ENCODE data around the gene SLC2A13. TPM values are rescaled to one million over a fixed set of nuclear protein-coding genes. Genes with fewer than 3 reads are reported as not detected.

SLC2A13 gene
- total RNA-seq, 2 donors from 2014 or later = 6.4 to 16.3 TPM

- DNase-seq (peak; percentile 93), ATAC-seq (peak; percentile 33 to 38)
- intact Hi-C loops (cut with DNase I) = loop anchor here (1.0 to 10.0 kb wide), 4 partner anchors 96 to 345 kb away; no protein-coding TSS in a partner anchor
Observed at GRCh38 chr12:40107098-40107802, 1.4 kb upstream of the SLC2A13 start.

GRCh38 chr12:40106655-40107054, 774 bp upstream of the SLC2A13 start:
- intact Hi-C loops (cut with DNase I) = loop anchor here (1.0 to 10.0 kb wide), 4 partner anchors 95 to 344 kb away; no protein-coding TSS in a partner anchor
- no peak for DNase-seq
- ATAC-seq = no peak

- ATAC-seq = peak in 1 of 2 donors; percentile 13
- no peak for DNase-seq
- intact Hi-C loops (cut with DNase I) = loop anchor here (2.0 to 10.0 kb wide), 3 partner anchors 95 to 344 kb away; no protein-coding TSS in a partner anchor
Observed at GRCh38 chr12:40106202-40106533, 287 bp upstream of the SLC2A13 start.

- intact Hi-C loops (cut with DNase I) = loop anchor here (5.0 to 10.0 kb wide), 2 partner anchors 340 to 343 kb away; no protein-coding TSS in a partner anchor
- peak; percentile 56 to 76 for ATAC-seq
- peak; percentile 72 for DNase-seq
Observed at GRCh38 chr12:40105265-40105514, 691 bp downstream of the SLC2A13 start.

GRCh38 chr12:40104461-40105264, 1.2 kb downstream of the SLC2A13 start:
- ATAC-seq (no peak), DNase-seq (no peak)

GRCh38 chr12:40103043-40103442, 2.8 kb downstream of the SLC2A13 start:
- no peak for ATAC-seq
- intact Hi-C loops (cut with DNase I) = loop anchor here in 1 of 2 donors (10.0 kb wide), 1 partner anchor 338 kb away; no protein-coding TSS in a partner anchor
- DNase-seq = no peak

More at GRCh38 chr12:40104461-40105264, 1.2 kb downstream of the SLC2A13 start:
- intact Hi-C loops (cut with DNase I) = loop anchor here (5.0 to 10.0 kb wide), 2 partner anchors 340 to 342 kb away; no protein-coding TSS in a partner anchor

- DNase-seq = no peak
- intact Hi-C loops (cut with DNase I) = loop anchor here in 1 of 2 donors (10.0 kb wide), 1 partner anchor 337 kb away; no protein-coding TSS in a partner anchor
- no peak for ATAC-seq
Observed at GRCh38 chr12:40101747-40102146, 4.1 kb downstream of the SLC2A13 start.

GRCh38 chr12:40099423-40099853, 6.4 kb downstream of the SLC2A13 start:
- intact Hi-C loops (cut with DNase I) = no loop called here
- no peak for DNase-seq
- ATAC-seq = peak in 1 of 2 donors; percentile 71

GRCh38 chr12:40098406-40099145, 7.3 kb downstream of the SLC2A13 start:
- DNase-seq (no peak), ATAC-seq (no peak)
- intact Hi-C loops (cut with DNase I) = no loop called here

- intact Hi-C loops (cut with DNase I) = no loop called here
- no peak for DNase-seq
- ATAC-seq = no peak
Observed at GRCh38 chr12:40093512-40093911, 12.4 kb downstream of the SLC2A13 start.

- DNase-seq = no peak
- no peak for ATAC-seq
- intact Hi-C loops (cut with DNase I) = no loop called here
Observed at GRCh38 chr12:40086471-40086870, 19.4 kb downstream of the SLC2A13 start.

- no peak for DNase-seq
- ATAC-seq = no peak
- intact Hi-C loops (cut with DNase I) = no loop called here
Observed at GRCh38 chr12:40078266-40078665, 27.6 kb downstream of the SLC2A13 start.

- ATAC-seq (no peak), DNase-seq (no peak)
- intact Hi-C loops (cut with DNase I) = no loop called here
Observed at GRCh38 chr12:40075458-40075857, 30.4 kb downstream of the SLC2A13 start.

GRCh38 chr12:40068416-40068815, 37.5 kb downstream of the SLC2A13 start:
- intact Hi-C loops (cut with DNase I) = no loop called here
- DNase-seq (no peak), ATAC-seq (no peak)

GRCh38 chr12:40065636-40066035, 40.2 kb downstream of the SLC2A13 start:
- DNase-seq = no peak
- intact Hi-C loops (cut with DNase I) = no loop called here
- no peak for ATAC-seq

- no peak for DNase-seq
- intact Hi-C loops (cut with DNase I) = no loop called here
Observed at GRCh38 chr12:40063414-40063813, 42.5 kb downstream of the SLC2A13 start.

GRCh38 chr12:40058721-40059190, 47.1 kb downstream of the SLC2A13 start:
- peak; percentile 42 to 43 for ATAC-seq
- DNase-seq = no peak
- intact Hi-C loops (cut with DNase I) = no loop called here

More at GRCh38 chr12:40063414-40063813, 42.5 kb downstream of the SLC2A13 start:
- peak; percentile 57 to 61 for ATAC-seq

- intact Hi-C loops (cut with DNase I) = no loop called here
- ATAC-seq (no peak), DNase-seq (no peak)
Observed at GRCh38 chr12:40056373-40056772, 49.5 kb downstream of the SLC2A13 start.

GRCh38 chr12:40055776-40056175, 50.1 kb downstream of the SLC2A13 start:
- DNase-seq (no peak), ATAC-seq (no peak)
- intact Hi-C loops (cut with DNase I) = no loop called here
